NCI-H748 (cell line): Measurements from ENCODE around the gene MIEF1.
A peak's percentile ranks its signal among the peaks of the same experiment; 100 is the strongest.
"Not testable (repeated sequence)": the region's sequence is repeated elsewhere in the genome, so short reads cannot be mapped to it uniquely, and the experiment has no call there.

ENCODE experiments used
- DNase-seq: peaks from one replicate; lab custom pipeline; 2025; ENCODE audit not compliant: unreplicated experiment; lab: John Stamatoyannopoulos, UW

Gene MIEF1

DNA sequence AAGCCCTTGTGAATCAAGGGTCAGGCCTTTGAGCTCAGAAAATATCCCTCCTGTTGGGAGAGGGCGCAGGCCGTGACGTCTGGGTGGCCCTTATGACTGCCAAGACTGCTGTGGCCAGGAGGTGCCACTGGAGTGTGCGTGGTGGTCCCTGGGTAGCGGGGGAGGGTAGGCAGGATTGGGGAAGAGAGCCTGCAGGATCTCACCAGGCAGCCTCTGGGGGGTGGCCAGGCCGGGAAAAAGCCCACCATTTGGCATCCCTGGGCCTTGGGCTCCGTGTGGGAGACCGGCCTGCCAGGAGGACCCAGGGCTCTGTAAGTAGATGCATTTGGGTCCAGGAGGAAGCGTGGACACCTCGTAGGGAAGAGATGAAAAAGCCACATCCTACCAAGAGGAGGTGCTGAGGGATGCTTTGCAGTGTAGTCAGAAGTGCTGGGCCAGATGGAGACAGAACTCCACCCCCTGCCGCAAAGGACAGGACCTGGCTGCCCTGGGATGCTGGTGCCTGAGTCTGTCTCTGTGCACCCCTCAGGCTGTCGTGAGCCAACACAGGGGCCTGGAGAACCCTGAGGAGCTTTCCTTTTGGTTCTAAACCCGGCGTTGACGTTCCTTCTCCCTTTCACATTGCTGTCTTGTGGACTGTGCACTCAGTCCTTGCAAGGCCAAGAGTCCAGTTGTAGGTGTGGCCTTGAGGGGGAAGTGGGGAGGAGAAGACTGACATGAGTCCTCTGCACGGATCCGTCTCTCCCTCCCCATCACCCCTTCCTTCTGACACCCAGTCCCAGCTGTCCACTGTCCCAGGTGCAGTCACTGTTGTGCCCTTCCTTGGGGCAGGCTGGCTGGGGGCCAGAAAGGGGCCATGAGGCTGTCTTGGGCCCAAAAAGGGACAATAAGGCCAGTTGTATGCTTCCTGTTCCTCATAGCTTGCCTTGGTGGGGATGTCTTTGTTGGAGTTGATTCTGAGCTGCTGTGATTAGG lies 12.7 kb upstream of the MIEF1 start:
- DNase-seq: no peak

DNA sequence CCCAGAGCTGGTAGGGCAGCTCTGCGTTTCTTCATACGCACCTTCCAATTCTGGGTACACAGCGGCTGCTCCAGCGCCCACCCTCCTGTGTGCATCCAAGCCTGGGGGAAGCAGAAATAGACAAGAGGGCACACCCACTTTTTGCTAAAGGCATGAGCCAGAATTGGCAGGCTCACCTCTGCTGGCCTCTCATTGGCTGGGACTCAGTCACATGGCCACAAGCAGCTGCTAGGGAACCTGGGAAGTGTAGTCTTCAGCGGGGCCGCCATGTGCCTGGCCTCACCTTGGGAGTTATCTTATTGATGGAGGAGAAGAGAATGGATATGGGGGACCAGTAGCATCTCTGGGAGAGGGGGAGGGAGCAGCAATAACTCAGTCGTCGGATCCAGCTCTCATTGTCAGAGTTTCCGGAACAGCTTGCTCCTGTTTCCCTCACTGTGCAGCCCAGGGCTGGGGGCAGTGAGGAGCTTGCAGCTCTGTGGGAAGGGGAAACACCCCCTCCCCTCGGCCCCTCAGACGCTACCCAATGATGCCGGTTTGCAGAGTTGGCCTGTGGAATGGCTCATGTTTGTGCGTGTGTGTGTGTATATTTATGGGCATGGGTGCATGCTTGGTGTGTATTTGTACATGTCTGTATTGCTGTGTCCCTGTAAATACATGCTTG lies 11.8 kb upstream of the MIEF1 start:
- DNase-seq: peak; percentile 83

DNA sequence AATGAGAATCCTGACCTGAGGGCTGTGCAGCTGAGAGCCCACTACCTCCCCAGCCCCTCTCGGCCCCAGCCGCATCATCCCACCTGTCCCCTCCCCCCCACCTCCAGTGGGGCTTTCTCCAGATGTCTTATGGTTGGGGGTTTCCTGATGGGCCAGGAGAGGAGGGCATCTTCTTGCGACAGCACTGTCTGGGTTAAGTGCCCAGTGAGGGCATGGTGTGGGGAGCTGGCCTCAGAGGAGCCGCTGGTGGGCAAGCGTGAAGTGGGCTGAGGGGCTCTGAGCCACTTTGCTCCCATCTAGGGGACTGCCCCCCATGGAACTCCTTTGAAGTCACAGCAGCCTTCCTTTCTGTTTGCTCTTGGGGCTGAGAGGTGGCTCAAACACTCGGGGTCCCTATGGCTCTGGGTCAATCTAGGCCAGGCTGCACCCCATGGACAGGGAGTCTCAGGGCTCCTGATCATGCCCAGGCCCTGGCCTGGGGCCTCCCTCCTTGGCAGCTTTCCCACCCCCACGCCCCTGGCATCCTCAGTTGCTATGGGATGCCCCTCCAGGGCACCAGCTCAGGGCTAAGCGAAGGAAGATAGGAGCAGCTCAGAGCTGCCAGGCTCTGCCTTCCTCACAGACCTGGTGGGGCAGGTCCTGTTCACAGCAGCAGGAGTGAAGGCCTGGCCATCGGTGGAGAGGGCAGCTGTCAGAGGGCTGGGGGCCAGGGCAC lies 11.0 kb upstream of the MIEF1 start:
- no peak for DNase-seq

DNA sequence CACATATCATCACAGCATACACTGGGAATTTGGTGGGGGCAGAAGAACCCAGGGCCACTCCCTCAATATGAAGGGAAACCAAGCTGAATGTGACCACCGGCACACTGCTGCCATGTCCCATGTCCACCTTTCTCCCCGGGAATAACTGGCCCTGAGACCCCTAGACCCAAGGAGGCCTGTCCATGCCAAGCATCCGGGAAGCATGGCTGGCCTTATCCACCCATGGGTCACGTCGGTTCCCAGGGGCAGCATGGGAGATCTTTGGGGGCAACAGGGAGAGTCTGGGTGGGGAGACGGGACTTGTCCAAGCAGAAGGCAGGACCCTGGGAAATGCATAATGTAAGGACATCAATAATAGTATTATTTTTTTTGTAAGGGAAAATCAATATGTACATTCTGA lies 10.4 kb upstream of the MIEF1 start:
- DNase-seq: no peak

- DNase-seq: no peak
These were observed 9.9 kb upstream of the MIEF1 start for GRCh38 chr22:39492186-39492585.

DNA sequence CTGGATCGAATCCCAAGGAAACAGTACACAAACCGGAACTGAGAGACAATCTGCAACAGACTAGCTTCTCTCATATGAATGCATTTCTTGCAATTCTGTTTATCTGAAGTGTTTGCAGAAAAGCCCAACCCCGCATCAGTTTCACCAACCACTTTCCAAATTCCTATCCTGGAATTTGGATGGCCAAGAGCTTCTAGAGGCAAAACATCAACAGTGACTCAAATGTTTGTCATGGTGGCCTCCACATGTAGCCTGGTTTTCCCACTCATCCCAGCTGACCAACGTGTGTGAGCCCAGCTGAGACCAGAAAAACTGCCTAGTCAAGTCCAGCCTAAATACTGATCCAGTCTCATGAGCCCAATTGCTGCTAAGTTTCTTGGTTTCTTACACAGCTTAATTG lies 8.3 kb upstream of the MIEF1 start:
- DNase-seq: no peak

GRCh38 chr22:39494471-39495120 lies 7.5 kb upstream of the MIEF1 start:
- DNase-seq: no peak

- peak; percentile 57 for DNase-seq
These were observed 5.8 kb upstream of the MIEF1 start for GRCh38 chr22:39496131-39496838.

DNA sequence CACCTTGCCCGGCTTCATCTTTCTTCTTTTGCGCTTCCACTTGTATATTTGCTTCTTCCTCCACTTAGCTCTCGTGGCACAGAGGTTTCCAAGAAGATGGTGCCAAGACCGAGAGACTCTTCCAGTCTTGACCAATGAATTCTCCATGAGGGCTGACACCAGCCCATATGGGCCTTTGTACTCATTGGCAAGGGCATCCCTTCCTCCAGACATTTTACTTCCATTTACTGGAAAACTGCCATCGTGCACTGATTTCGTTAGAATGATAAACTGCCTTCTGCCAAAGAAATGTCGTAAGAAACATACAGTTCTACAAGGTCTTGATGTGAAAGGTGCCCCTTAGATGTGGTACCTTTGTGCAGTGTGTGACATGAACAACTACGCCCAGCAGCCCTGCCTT lies 4.7 kb upstream of the MIEF1 start:
- DNase-seq: no peak

GRCh38 chr22:39498368-39498767 lies 3.7 kb upstream of the MIEF1 start:
- DNase-seq: peak; percentile 60

- DNase-seq: no peak
These were observed 3.3 kb upstream of the MIEF1 start for GRCh38 chr22:39498802-39499201.

DNA sequence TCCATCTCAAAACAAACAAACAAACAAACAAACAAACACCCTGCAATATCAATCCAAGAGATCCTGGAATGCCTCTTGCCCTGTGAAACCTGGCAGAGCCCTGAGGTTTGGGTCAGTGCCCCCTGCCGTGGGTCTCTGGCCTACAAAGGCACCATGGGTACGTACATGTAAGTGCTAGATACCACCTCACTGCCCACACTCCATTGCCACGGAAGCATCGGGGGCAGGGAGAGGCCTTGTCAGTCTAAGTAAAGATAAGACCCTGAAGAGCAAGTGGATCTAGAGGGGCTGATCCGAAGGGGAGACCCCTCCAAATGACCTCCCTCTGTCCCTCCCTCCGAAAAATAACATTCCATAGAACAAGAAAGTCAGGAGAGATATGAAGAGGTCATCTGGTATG lies 2.0 kb upstream of the MIEF1 start:
- no peak for DNase-seq

DNA sequence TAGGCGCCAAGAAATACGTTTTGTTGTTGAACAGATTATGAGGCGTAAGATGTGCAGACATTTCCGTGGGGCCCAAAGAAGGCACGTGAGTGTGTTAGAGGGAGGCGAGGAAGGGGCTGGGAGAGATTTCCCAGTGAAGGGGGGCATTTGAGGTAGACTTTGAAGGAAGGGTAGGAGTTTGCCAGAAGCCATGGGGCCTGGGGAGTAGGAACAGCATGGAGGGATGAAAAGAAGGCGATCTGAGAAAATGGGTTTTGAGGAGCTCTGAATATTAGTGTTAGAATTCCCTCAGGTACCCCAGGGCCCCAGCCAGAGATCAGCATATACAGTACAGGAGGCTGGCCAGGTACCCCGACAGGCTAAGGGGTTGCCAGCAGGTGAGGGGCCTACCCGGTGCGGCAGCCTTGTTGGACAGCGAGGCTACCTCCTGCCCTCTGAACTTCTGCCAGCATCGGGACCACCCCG lies 414 bp upstream of the MIEF1 start:
- DNase-seq: no peak

GRCh38 chr22:39502789-39503409 lies 809 bp downstream of the MIEF1 start:
- no peak for DNase-seq

DNA sequence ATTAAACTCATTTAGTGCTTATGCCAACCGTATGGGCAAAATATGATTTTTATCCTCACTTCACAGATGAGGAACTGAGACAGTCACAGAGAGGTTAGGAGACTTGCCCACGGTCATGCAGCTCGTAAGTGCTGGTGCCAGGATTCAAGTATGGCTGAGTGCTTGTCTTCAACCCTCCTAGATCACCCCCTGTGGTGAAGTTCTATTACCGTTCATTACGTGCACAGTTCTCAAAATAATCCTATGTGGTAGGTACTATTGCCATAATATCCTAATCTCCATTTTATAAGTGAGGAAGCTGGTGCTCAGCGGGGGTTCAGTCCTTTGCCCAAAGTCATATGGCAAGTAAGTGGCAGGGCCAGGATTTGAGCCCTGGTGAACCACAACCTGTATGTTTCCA lies 1.5 kb downstream of the MIEF1 start:
- DNase-seq: no peak

GRCh38 chr22:39504071-39504470 lies 2.0 kb downstream of the MIEF1 start:
- no peak for DNase-seq

DNA sequence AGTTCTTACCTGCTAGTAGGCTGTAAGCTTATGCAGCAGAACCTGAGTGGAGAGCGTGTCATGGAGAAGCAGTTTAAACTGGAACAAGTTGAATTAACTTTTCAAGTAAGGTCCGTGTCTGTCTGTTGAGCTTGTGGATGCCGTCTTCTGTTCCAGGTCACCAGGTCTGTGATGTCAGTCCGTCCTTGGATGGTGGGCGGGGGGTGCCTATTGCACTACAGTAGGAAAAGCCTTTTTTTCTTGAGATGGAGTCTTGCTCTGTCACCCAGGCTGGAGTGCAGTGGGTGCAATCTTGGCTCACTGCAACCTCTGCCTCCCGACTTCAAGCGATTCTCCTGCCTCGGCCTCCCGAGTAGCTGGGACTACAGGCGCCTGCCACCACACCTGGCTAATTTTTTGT lies 4.9 kb downstream of the MIEF1 start:
- not testable (repeated sequence) for DNase-seq

GRCh38 chr22:39508393-39508792 lies 6.3 kb downstream of the MIEF1 start:
- no peak for DNase-seq

GRCh38 chr22:39510529-39511149 lies 8.5 kb downstream of the MIEF1 start:
- no peak for DNase-seq

- DNase-seq: no peak
These were observed 9.1 kb downstream of the MIEF1 start for GRCh38 chr22:39511226-39511625.
